ENCODE measurements around the gene DCAKD. TPM values are rescaled to one million over a fixed set of nuclear protein-coding genes. Genes with fewer than 3 reads are reported as not detected.

DCAKD gene
- total and polyA plus RNA-seq, 2 of the 8 experiments (the other 6 are each of a cell fraction or from before 2014, with no cell fraction given) = 35.6 to 52.9 TPM

DNA sequence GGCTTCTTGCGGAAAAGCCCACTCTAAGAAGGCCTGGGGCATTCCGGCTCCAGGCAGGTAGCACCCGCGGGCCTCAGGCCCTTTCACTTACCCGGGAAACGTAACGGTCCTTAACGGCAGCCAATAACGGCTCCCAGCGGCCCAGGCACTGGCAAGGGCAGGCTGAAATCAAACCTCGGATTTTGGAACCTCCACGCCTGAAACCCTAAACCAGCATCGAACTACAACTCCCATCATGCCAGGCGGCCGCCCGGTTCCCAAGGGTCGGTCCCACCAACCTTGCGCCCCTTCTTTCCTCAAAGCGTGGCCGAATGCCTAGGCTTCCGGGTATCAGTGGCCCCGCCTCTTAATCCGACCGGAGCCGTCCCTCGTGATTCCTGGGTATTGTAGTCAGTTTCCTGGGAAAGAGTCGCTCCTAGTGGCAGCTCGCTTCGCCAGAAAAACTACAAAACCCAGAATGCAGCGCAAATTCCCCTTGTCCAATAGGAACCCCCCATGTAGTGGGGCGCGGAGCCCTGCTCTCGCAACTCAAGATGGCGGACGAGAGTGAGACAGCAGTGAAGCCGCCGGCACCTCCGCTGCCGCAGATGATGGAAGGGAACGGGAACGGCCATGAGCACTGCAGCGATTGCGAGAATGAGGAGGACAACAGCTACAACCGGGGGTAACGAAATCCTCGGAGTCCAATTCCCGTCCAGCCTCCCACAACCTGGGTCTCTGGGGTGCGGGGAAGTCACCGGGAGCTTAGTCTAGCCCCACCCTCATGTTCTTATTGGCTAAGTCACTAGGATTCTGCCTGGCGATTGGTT is 9.6 kb upstream of the DCAKD start, which contains the start of gene NMT1 (continued):
- TF ChIP-seq RAD21 (IDR thresholded peaks at IDR 0.05 in 1 of 2, conservative IDR thresholded peaks at IDR 0.05 in 1 of 2; ENCODE audit: low read depth in 2 of 2, low read length in 2 of 2) = no peak
- TF ChIP-seq CHD1 (IDR thresholded peaks at IDR 0.05; ENCODE audit: low read depth, low read length) = no peak
- no peak for TF ChIP-seq EP300 (IDR thresholded peaks at IDR 0.05; ENCODE audit: borderline replicate concordance in 1 of 2, low read depth in 2 of 2, low read length in 2 of 2)
- no peak for TF ChIP-seq TEAD4 (IDR thresholded peaks at IDR 0.05; ENCODE audit: low read depth, low read length)
- TF ChIP-seq HDAC2 (IDR thresholded peaks at IDR 0.05; ENCODE audit: borderline replicate concordance in 1 of 2, low read depth in 2 of 2, low read length in 2 of 2) = peak; percentile 81 to 87; a peak in 3 of 4 replicates
- TF ChIP-seq, protein P1, sequence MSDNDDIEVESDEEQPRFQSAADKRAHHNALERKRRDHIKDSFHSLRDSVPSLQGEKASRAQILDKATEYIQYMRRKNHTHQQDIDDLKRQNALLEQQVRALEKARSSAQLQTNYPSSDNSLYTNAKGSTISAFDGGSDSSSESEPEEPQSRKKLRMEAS (IDR thresholded peaks at IDR 0.05) = peak; percentile 54
